Osteoblast (primary cell): ENCODE data around the gene ENTREP1. TPM values are rescaled to one million over a fixed set of nuclear protein-coding genes. Genes with fewer than 3 reads are reported as not detected.

Experiments
- DNase-seq: peaks from one replicate; pipeline ENCODE4 v3.0.0; 2011; ENCODE audit warnings: low spot score, mixed read lengths; ENCODE audit not compliant: insufficient read length; ENCODE audit errors: missing footprints
- H2AFZ ChIP-seq: 2 replicates; pipeline ENCODE4 v1.6.0; 2011; ENCODE audit warnings: mild to moderate bottlenecking, low read length
- H3K27ac ChIP-seq: 2 replicates; pipeline ENCODE4 v1.5.1; 2011; ENCODE audit warnings: mild to moderate bottlenecking, low read depth, low read length, moderate library complexity
- H3K27me3 ChIP-seq: 2 replicates; pipeline ENCODE4 v1.6.0; 2012; ENCODE audit warnings: mild to moderate bottlenecking, control low read depth, inconsistent platforms, low read length, moderate library complexity; ENCODE audit not compliant: insufficient read depth
- H3K36me3 ChIP-seq: 2 replicates; pipeline ENCODE4 v1.5.1; 2011; ENCODE audit warnings: mild to moderate bottlenecking, low read length, control low read depth, moderate library complexity; ENCODE audit not compliant: insufficient read depth
- H3K4me1 ChIP-seq: 2 replicates; pipeline ENCODE4 v1.5.1; 2011; ENCODE audit warnings: mild to moderate bottlenecking, low read length, control low read depth, moderate library complexity; ENCODE audit not compliant: insufficient read depth
- H3K4me2 ChIP-seq: 2 replicates; pipeline ENCODE4 v1.6.0; 2011; ENCODE audit warnings: mild to moderate bottlenecking, low read length; ENCODE audit not compliant: insufficient read depth
- H3K4me3 ChIP-seq: fragments of 200-600 bp; sonication (generic); 3 replicates; pipeline ENCODE4 v1.5.1; 2012; ENCODE audit warnings: mild to moderate bottlenecking, low read length, inconsistent platforms; ENCODE audit not compliant: insufficient read depth
- H3K79me2 ChIP-seq: 2 replicates; pipeline ENCODE4 v1.6.0; 2012; ENCODE audit warnings: mild to moderate bottlenecking, low read length, control low read depth, inconsistent platforms; ENCODE audit not compliant: insufficient read depth
- H3K9me3 ChIP-seq: 2 replicates; pipeline ENCODE4 v1.5.1; 2011; ENCODE audit warnings: low read depth, low read length, control low read depth
- H4K20me1 ChIP-seq: 2 replicates; pipeline ENCODE4 v1.6.0; 2012; ENCODE audit warnings: mild to moderate bottlenecking, low read length, control low read depth; ENCODE audit not compliant: insufficient read depth
- total RNA-seq: library from RNA; depleted of rRNA; stranded (reverse); fragments of >200 nt; gene quantifications from 2 replicates; pipeline ENCODE4 v1.2.3, GENCODE V29; 2012
- TF ChIP-seq, protein P1 (sequence below): IDR thresholded peaks from 2 replicates; pipeline ENCODE4 v1.5.1; 2011; ENCODE audit warnings: mild to moderate bottlenecking, low read depth, low read length, moderate library complexity; ENCODE audit errors: extremely low read depth

The ENTREP1 gene
- total RNA-seq, 1 donor = under 0.01 TPM

DNA sequence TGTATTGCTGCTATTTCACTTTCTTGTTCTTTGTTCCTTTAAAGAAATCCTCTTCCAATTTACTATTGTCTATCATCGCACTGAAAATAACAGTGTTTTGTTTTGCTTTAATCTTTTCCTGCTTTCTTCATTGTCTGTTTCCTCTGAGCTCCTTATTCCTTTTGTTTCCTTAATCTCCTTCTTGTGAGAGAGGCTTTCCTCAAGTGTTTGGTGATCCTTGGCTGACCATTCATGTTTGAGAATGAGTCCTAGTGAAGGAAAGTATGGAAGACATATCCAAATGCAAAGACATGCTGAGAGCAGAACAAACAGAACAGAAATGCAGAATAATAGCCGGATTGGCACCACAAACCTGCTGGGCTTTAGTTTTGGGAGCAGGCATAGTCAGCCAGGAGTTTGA, 42.0 kb upstream of the ENTREP1 start:
- H3K79me2 ChIP-seq = no peaks in the 10 kb centered on the region
- H3K4me3 ChIP-seq = no peak overlapping the region
- H2AFZ ChIP-seq = no peak overlapping the region
- H4K20me1 ChIP-seq = no peaks in the 10 kb centered on the region
- no peaks in the 10 kb centered on the region for H3K36me3 ChIP-seq
- no peak overlapping the region for H3K27ac ChIP-seq
- H3K27me3 ChIP-seq = peaks cover 10% of the 10 kb centered on the region
- no peak for DNase-seq
- TF ChIP-seq, protein P1, sequence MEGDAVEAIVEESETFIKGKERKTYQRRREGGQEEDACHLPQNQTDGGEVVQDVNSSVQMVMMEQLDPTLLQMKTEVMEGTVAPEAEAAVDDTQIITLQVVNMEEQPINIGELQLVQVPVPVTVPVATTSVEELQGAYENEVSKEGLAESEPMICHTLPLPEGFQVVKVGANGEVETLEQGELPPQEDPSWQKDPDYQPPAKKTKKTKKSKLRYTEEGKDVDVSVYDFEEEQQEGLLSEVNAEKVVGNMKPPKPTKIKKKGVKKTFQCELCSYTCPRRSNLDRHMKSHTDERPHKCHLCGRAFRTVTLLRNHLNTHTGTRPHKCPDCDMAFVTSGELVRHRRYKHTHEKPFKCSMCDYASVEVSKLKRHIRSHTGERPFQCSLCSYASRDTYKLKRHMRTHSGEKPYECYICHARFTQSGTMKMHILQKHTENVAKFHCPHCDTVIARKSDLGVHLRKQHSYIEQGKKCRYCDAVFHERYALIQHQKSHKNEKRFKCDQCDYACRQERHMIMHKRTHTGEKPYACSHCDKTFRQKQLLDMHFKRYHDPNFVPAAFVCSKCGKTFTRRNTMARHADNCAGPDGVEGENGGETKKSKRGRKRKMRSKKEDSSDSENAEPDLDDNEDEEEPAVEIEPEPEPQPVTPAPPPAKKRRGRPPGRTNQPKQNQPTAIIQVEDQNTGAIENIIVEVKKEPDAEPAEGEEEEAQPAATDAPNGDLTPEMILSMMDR = no peak
- no peaks in the 10 kb centered on the region for H3K9me3 ChIP-seq
- H3K4me2 ChIP-seq = no peak overlapping the region
- no peaks in the 10 kb centered on the region for H3K4me1 ChIP-seq

DNA sequence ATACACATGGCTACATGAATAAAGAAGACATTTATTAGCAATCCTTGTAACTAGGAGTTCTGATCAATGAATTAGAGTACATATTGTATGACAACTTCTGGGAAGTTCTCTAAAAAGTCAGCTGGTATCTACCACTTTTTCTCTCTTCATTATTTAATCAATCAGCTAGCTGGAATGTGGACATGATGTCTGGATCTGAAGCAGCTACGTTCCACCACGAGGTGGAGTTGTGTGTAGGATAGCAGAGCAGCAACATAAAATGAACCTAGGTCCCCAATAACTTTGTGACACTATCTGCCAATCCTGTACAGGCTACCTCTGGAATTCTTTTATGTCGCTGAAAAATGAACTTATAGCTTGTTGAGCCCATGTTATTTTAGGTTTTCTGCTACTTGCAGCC, 32.9 kb upstream of the ENTREP1 start:
- H4K20me1 ChIP-seq = no peaks in the 10 kb centered on the region
- H3K27ac ChIP-seq = no peak overlapping the region
- H3K36me3 ChIP-seq = no peaks in the 10 kb centered on the region
- H3K4me3 ChIP-seq = no peak overlapping the region
- H3K9me3 ChIP-seq = no peaks in the 10 kb centered on the region
- TF ChIP-seq, protein P1 = no peak
- DNase-seq = no peak
- no peak overlapping the region for H2AFZ ChIP-seq
- no peak overlapping the region for H3K4me2 ChIP-seq
- peaks cover 22% of the 10 kb centered on the region for H3K27me3 ChIP-seq
- H3K4me1 ChIP-seq = no peaks in the 10 kb centered on the region
- H3K79me2 ChIP-seq = no peaks in the 10 kb centered on the region

DNA sequence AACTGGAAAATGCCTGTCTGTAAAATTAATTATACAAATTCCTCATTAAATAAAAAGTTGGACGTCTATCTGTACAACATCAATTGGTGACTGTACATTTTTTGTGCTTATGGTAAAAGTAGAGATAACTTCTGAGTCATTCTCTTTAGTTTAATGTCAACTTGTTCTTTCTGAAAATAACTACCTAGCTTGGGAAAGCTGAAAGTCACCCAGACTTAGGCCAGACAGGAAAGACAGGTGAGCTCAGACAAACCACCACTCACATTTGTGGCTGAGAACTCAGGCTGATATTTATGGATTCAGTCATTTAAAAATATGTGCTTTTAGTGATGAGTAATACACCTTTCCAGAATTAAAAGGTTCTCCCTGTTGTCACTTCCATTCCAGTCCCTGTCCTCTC, 31.9 kb upstream of the ENTREP1 start:
- Histone ChIP-seq H3K27me3 (peaks cover 20% of the 10 kb centered on the region), H4K20me1 (no peaks in the 10 kb centered on the region), H3K79me2 (no peaks in the 10 kb centered on the region), H3K27ac (no peak overlapping the region), H2AFZ (no peak overlapping the region), H3K4me1 (no peaks in the 10 kb centered on the region), H3K36me3 (no peaks in the 10 kb centered on the region), H3K9me3 (no peaks in the 10 kb centered on the region), H3K4me3 (no peak overlapping the region), H3K4me2 (no peak overlapping the region)
- TF ChIP-seq, protein P1 = no peak
- DNase-seq = no peak

DNA sequence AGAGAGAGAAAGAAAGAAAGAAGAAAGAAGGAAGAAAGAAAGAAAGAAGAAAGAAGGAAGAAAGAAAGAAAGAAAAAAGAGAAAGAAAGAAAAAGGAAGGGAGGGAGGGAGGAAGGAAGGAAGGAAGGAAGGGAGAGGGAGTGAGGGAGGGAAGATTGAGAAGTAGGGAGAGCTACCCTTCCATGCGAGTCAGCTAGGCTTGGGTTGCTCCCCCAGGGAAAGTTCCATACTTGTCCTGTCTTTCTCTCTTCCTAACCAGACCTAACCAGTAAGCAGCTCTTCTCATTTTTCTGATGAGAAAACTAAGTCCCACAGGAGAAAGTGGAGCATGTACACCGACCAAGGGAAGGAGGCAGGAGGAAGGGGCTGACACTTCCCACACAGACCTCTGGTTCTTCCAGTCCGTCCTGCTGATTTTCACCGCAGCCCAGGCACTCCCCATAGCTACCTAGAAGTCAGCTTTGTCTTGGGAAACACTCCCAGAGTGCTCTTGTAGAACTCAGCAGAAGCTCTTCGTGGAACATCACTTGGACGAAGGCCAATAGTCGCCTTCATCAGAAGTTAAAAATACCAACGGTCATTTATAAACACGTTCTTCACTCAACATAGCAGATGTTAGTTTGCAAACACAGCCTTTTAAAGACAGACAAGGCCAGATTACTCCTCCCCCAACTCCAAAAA, 29.0 kb upstream of the ENTREP1 start:
- peaks cover 22% of the 10 kb centered on the region for H3K27me3 ChIP-seq
- no peak overlapping the region for H3K4me3 ChIP-seq
- no peak for DNase-seq
- TF ChIP-seq, protein P1 = no peak
- no peaks in the 10 kb centered on the region for H3K4me1 ChIP-seq
- no peak overlapping the region for H2AFZ ChIP-seq
- H4K20me1 ChIP-seq = no peaks in the 10 kb centered on the region
- no peaks in the 10 kb centered on the region for H3K36me3 ChIP-seq
- no peak overlapping the region for H3K27ac ChIP-seq
- no peaks in the 10 kb centered on the region for H3K9me3 ChIP-seq
- H3K4me2 ChIP-seq = no peak overlapping the region
- H3K79me2 ChIP-seq = no peaks in the 10 kb centered on the region
